ENCODE results near the gene FRMD1. TPM values are rescaled to one million over a fixed set of nuclear protein-coding genes. Genes with fewer than 3 reads are reported as not detected.

FRMD1 gene
- total and polyA plus RNA-seq, 10 of the 15 experiments (the other 5 are each of a cell fraction or from before 2014, with no cell fraction given) = not detected

GRCh38 chr6:168047841-168048723 lies 30.9 kb downstream of the FRMD1 start:
- Histone ChIP-seq H3K4me3 (no peak overlapping the region), H2AFZ (ENCODE audit: control insufficient read depth, low read depth, low read length) (no peak overlapping the region), H3K36me3 (ENCODE audit: control insufficient read depth in 2 of 2, insufficient read depth in 2 of 2, low read length in 1 of 2) (no peaks in the 10 kb centered on the region), H3K4me2 (ENCODE audit: control insufficient read depth, insufficient read depth) (no peak overlapping the region), H3K27me3 (replicated peaks in 1 of 2; ENCODE audit: control insufficient read depth in 2 of 2, insufficient read depth in 2 of 2, low read length in 1 of 2) (no peaks in the 10 kb centered on the region), H3K79me2 (ENCODE audit: control insufficient read depth, insufficient read depth, low read length) (no peaks in the 10 kb centered on the region), H3K9me3 (replicated peaks; ENCODE audit: control insufficient read depth, insufficient read depth, low read length) (no peaks in the 10 kb centered on the region; the same call in 2 of the 3 replicates), H4K20me1 (ENCODE audit: control insufficient read depth, insufficient read depth) (no peaks in the 10 kb centered on the region), H3K9ac (ENCODE audit: control insufficient read depth, insufficient read depth, low read length) (no peak overlapping the region), H3K4me1 (ENCODE audit: control insufficient read depth, insufficient read depth, low read length) (no peaks in the 10 kb centered on the region), H3K27ac (ENCODE audit: control insufficient read depth, insufficient read depth) (no peak overlapping the region)
- no peak for TF ChIP-seq TCF12 (IDR thresholded peaks at IDR 0.05; ENCODE audit: low read depth, low read length)
- no peak for TF ChIP-seq MTA2 (IDR thresholded peaks at IDR 0.05; ENCODE audit: low read depth)
- no peak for TF ChIP-seq EP300 (IDR thresholded peaks at IDR 0.05; ENCODE audit: borderline replicate concordance in 1 of 2, control insufficient read depth in 1 of 2, low read depth in 2 of 2, low read length in 2 of 2)
- TF ChIP-seq CBX3 (IDR thresholded peaks at IDR 0.05; ENCODE audit: borderline replicate concordance, low read depth) = no peak
- no peak for TF ChIP-seq ZBTB4 (CRISPR knock-in tag; IDR thresholded peaks at IDR 0.05)
- no peak for TF ChIP-seq RAD51 (IDR thresholded peaks at IDR 0.05)
- TF ChIP-seq, protein P1, sequence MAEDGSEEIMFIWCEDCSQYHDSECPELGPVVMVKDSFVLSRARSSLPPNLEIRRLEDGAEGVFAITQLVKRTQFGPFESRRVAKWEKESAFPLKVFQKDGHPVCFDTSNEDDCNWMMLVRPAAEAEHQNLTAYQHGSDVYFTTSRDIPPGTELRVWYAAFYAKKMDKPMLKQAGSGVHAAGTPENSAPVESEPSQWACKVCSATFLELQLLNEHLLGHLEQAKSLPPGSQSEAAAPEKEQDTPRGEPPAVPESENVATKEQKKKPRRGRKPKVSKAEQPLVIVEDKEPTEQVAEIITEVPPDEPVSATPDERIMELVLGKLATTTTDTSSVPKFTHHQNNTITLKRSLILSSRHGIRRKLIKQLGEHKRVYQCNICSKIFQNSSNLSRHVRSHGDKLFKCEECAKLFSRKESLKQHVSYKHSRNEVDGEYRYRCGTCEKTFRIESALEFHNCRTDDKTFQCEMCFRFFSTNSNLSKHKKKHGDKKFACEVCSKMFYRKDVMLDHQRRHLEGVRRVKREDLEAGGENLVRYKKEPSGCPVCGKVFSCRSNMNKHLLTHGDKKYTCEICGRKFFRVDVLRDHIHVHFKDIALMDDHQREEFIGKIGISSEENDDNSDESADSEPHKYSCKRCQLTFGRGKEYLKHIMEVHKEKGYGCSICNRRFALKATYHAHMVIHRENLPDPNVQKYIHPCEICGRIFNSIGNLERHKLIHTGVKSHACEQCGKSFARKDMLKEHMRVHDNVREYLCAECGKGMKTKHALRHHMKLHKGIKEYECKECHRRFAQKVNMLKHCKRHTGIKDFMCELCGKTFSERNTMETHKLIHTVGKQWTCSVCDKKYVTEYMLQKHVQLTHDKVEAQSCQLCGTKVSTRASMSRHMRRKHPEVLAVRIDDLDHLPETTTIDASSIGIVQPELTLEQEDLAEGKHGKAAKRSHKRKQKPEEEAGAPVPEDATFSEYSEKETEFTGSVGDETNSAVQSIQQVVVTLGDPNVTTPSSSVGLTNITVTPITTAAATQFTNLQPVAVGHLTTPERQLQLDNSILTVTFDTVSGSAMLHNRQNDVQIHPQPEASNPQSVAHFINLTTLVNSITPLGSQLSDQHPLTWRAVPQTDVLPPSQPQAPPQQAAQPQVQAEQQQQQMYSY (CRISPR knock-in tag; IDR thresholded peaks at IDR 0.05) = no peak
- no peak for TF ChIP-seq SMC3 (IDR thresholded peaks at IDR 0.05; ENCODE audit: borderline replicate concordance, low read length)
- TF ChIP-seq YY1 (IDR thresholded peaks at IDR 0.05; ENCODE audit: low read depth, low read length) = no peak
- no peak for TF ChIP-seq CREM (IDR thresholded peaks at IDR 0.05; ENCODE audit: low read depth)
- TF ChIP-seq NKRF (conservative IDR thresholded peaks at IDR 0.05) = no peak
- ChIA-PET SMC1A (ENCODE audit: uncharacterized antibody, unreplicated experiment) (no interaction called here), CTCF (no interaction called here), RAD21 (ENCODE audit: unreplicated experiment) (no interaction called here), POLR2A (interaction anchor here (0.6 kb wide), 1 partner anchor 837 kb away, joined by 6 read pairs; no protein-coding TSS in a partner anchor)
- in situ Hi-C loops (cut with MboI) (no loop called here), intact Hi-C loops (cut with micrococcal nuclease; ENCODE audit: unreplicated experiment) (no loop called here)
- FAIRE-seq (no peak), DNase-seq (ENCODE audit: low read depth, low spot score) (no peak), ATAC-seq (no peak)
- 59% methylated on average over 30 of the region's 31 CpGs for WGBS (ENCODE audit: insufficient coverage, insufficient replicate concordance, low lambda C conversion rate, missing lambda C conversion rate)
- no TSS peak for BruUV-seq (replicated peaks)
